CD4-positive, alpha-beta T cell treated with Interferon gamma for 1 hour (primary cell): ENCODE measurements around the gene TRPM3.

ENCODE experiments used
- DNase-seq: peaks from one replicate; pipeline ENCODE4 v3.0.0-alpha.2; 2020

TRPM3 gene

DNA sequence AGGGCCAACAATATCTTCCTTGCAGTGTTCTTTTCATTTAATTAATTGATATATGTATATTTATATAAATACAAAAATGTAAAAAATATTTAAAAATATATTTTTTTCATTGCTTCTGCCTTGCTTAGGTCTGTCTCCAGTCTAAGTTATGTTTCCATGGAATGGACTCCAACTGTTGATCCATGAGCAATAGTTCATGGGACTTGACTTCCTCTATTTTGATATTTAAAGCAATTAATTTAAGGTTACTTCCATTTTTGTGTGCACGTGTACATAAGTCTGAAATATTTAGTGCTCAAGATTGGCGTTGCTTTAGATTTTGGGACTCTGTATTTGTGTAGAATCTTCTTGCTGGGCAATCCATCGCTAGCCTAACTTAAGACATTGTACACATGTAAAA lies 551.6 kb downstream of the TRPM3 start:
- DNase-seq, result no peak

DNA sequence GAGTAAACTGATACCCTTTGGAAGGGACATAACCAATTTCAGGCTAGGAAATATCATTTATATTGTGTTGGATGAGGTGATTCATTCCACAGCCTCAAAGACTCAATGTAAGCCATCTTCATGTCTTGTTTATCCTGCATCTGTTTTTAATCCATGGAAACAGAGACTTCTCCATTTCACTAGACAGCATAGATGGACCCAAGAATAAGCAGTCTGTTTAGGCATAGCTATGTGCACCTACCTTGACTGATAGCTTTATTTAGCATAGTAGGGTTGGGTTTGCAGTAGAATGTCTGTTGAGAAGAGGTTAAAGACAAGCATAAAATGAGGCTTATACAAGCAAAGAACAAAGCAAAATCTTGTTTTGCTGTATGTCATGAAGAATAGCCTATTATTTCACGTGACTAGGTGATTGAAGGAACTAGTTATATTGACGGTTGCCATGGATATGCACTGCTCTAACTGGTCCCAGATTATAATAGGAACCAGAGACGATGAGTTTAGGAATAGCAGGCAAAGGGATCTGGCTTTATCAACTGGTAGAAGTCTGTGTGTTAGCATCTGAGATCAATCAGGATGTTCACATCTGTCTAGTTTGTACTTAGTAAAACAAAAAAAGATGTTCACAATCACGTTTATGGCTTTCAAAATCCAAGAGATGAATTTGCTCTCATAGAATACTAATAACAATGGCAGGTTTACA lies 552.2 kb downstream of the TRPM3 start:
- no peak for DNase-seq

DNA sequence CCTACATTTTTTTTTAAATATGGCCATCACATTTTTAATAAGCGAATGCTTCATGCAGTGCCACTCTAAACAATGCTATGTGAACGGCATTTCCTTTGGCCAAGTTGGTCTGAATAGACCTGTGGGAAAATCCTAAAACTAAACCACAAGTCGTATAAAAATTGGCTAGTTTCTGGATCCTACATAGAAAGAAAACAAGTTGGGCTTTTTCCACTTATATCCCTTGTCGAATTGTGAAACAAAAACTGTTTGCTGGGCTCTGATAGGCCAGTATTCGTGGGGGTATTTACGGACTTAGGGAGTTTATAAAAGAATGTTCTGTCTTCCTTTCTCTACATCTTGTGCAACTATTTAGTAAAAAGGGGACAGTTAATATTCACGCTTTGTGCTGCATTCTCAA lies 553.9 kb downstream of the TRPM3 start:
- no peak for DNase-seq

DNA sequence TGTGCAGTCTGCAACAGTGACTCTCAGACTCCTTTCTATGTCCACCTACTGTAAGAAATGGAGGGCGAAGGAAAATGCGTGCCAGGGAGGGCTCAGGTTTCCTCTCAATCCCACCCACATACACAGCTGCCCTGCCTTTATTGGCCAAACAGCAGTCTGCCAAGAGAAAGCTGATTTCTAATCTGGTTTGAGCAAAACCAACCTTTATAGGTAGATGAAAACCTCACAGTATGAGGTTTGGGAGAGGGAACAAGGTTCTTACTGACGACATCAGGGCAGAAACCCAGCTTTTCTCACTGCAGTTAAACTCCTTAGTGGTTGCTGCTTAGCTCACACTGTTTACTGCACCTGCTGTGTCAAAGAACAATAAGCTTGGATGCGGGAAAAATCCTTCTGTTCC lies 554.7 kb downstream of the TRPM3 start:
- DNase-seq, result no peak

DNA sequence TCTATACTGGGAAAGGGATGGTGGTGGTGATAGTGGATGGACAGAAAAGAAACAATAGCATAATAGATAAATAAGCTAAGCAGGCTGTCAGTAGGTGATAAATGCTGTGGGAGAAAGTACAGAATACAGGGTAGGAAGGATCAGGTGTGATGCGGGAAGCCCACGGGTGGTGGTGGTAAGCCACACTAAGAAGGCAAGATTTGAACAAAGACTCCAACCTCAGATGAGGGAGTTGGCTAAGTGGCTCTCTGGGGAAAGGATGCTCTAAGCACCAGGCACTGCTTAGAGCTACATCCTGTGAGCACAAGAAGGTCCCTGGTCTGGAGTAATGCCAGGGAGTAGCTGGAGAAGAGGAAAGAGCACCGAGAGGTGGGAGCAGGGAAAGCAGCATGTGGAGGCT lies 555.4 kb downstream of the TRPM3 start:
- DNase-seq, result no peak

DNA sequence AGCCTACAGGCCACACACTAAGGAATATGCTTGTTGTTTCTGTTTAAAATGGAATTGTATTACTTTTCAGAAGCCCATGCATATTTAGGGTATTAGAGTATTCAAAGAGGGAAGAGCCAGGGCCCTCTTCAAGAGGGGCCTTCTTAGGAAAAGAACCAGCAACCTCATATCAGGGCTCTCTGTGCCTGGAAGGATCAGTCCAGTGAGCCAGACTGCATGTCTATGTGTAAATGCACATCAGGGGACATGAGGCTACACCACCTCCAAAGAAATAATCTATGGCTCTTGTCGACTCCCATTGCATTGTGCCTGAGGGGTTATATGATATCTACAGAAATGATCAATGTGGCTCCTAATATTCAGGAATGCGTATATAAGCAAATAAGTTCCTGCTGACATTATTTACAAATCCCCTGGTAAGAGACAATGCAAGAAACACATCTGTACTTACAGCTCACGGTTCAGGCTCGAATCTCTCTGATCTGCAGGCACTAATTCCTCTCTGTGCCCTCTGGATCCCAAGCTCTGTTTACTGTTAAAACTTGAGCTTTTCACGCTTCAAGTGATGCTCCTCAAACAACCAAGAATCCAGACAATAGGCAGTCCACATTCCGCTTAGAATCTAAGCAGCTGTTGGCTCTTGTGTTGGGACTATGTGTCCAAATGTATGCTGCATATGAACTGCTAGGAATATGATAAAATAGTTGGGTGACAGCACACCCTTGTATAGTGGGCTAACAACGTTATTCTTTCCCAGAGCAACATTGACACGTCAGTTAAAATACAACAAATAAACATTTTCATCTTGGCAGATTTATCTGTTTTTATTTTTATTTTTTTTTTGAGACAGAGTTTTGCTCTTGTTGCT lies 556.7 kb downstream of the TRPM3 start:
- no peak for DNase-seq

DNA sequence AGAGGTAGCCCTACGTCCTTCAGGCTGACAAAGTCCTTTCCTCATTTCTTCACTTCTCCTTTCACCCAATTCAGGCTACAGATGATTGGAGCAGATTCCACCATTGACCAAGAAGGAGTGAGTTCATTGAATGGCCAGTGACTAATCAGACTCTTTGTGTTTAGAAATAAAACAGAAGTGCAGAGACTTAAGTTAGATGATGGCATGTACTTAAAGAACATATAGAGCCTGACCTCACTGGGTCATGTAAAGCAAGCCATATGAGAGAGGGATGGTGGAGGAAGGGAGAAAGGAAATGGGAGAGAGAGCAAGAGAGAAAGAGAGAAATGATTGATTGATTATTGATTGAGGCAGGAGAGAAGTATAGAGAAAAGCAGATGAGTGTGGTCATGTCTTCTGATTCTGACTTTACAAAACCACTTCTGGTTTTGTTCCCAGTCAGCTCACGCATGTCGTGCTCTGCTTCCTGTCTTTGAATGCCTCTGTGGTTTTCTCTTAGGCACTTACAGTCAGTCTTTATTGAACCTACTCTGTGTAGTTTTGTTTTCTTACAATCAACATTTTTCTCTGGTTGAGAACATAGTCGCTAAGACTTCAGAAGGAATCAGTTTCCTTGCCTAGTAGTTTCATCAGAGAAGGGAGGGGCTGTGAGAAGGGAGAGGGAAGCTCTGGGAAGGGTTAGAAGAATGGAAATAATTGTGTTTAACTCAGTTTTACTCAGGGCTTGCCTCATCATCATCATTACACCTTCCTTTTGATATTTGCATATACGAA lies 557.8 kb downstream of the TRPM3 start:
- peak; percentile 53 for DNase-seq

DNA sequence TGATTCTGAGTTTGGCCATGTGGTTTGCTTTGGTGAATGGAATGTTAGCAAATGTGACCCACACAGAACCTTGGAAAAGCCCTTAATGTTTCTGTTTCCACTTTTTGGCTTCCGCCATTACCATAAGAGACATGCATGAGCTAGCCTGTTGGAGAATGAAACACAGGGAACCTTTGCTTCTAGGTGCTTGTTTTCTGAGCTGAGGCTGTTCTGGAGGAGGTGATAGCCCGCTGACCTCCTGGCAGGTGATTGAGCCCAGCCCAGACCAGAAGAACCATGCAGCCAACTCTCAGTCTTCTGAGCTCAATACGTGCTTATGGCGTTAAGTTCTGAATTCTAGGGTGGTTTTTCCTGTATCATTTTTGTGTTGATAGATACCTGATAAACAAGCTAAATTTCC lies 558.4 kb downstream of the TRPM3 start:
- DNase-seq, result no peak

DNA sequence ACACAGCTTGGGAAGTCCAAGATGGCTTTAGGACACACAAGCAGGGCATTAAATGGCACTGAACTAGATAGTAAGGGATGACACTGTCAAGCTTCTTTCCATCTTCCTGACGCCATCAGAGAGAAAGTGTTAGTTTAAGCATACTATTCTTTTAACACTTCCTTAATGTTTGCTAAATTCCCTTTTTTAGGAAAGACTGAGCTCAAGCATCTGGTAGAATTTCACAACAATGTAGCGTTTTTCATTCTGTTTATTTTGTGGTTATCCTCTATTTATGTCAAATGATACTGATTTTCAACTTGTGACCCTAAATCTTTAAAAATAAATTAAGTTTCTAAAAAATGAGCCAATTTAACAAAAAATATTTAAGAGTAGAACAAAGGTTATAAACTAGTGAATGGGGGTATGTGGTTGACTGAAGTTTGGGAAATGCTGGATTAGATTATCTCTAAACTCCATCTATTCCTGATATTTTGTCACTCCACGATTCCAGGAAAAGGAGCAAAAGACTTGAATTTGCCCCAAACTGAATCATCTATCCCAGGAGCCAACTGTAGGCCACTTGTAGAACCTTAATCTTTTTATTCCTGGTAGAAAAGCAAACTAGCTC lies 559.5 kb downstream of the TRPM3 start:
- DNase-seq, result no peak

DNA sequence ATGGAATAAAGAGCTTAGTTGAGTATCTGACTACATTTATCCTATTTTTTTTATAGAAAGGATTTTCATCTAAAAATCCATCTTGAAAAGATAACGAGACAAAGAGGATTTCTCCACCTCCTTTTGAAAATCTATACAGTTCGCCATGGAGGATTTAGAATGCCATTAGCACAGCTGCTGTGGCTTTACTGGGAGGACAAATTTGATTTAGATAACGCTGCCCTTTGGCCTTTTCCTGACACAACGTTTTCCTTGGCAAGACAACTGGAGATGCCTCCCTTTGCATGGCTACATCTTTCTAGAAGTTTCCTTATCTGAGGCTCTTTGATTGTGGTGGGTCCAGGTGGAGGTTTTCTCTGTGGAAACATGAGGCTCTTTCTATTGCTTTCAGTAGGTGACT lies 560.3 kb downstream of the TRPM3 start:
- no peak for DNase-seq

DNA sequence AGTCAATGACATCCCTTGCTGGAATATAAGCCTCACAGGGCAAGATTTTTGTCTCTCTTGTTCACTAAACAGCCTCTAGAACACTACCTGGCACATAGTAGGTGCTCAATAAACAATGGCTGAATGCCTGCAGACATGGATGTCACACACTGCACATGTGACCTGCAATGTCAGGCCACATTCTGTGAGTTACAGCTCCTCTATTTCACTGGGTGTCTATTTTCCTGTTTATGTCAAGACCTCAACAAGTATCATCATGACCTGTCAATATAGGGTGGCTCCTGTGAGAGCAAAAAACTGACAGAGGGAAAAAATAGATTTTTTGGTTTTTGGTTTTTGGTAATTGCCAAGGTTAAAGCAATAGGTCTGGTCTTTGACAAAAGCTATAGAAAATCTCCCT lies 562.3 kb downstream of the TRPM3 start:
- DNase-seq, result no peak

DNA sequence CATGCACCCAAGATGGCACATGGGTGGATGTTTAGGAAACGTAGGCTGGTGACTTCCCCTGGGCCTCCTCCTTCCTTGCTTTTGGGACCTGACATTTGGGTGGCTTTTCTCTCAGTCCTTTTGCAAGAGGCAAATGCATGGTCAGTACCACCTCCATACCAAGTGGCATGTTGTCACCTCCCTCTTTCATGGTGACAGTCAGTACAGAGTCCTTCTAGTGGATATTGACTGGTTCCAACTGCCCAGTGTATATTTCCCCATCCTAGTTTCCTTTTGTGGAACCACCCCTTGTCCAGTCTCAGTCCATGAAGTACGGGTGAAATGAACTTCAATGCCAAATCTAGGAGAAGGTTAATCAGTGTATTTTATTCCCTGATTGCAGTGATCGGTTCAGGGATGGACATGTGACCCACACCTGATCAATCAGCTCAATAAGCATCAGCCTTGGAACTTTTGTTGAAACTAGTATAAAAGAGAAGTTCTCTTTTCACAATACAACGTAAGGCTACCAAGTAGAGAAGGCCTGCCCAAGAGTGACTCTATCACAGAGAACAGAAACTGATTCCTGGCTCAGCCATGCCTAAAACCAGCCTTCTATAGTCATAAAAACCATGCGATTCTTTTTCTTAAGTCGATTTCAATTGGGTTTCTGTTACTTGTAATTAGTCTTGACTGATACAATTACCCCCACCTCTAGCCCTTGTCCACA lies 563.6 kb downstream of the TRPM3 start:
- no peak for DNase-seq

DNA sequence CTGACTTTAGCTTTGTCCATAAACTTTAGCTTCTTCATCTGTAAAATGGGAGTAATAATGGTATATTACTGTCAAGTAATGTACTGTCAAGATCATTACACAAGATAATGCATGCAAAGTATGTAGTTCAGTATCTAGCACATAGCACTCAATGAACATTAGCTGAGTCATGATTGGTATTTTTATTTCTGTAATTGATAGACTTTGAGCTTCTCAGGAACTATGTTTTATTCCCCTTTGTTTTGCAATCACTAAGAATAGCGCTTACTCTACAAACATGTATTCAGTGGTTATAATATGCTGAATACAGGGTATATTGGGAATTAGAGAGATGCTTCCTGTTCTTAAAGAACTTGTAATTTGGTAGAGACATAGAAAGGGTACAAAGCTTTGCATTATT lies 564.6 kb downstream of the TRPM3 start:
- no peak for DNase-seq

DNA sequence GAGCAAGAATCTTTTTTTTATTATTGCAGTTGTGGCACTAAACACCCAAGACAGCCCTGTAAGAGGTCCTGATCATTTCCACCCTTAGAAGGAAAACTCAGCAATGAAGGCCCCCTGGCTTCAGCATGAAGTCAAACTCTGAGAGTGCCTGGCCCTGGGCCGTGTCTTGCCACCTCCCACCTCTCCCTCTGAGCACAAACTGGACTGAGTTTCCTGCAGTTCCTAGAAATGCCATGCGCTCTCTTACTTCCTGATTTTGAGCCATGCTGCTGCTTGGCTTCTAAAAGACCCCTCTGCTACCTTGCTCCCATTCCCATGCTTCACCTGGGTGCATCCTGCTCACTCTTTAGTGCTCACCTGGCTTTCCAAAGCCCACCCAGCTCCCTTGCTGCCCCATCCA lies 566.5 kb downstream of the TRPM3 start:
- no peak for DNase-seq

DNA sequence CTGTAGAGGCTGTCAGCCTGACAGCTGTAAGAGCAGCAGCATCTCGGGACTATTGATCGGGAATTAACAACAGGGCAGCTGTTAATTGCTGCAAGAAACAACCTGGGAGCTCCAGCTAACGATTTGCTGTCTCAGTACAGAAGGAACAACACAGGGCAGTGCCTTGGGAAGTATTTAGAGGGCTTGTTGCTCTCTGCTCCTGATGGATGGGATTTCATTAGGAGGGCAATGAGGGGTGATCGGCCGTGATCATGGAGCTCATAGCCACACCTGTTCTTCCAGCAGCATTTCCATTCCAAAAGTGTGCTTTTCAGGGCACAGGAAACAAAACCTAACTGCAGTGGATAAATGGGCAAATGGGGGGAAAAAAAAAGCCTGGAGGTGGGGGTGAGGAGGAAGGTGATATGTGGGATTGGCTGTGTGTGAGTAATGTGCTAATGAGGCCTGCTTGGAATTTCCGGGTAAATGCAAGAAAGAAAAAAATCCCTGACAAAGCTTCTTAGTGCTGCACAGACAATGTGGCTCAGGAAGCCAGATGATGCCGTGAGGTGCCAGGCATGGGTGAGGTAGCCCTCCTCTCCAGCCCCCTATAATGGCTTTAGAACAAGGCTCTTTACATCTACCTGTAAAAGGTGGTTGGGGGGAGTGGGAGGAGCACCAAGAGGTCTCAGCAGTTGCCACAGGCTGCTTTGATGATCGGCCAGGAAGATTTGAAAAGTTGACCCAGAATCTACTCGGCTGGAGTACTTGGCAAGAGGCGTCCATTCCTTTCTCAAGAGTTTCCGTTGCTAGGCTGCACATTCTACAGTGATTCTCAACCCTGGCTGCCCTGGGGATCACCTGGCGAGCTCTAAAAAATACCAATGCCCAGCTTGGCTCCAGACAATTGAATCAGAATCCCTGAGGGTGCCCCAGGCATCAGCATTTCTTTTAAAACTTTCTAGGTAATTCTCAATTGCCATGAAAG lies 567.4 kb downstream of the TRPM3 start:
- no peak for DNase-seq

DNA sequence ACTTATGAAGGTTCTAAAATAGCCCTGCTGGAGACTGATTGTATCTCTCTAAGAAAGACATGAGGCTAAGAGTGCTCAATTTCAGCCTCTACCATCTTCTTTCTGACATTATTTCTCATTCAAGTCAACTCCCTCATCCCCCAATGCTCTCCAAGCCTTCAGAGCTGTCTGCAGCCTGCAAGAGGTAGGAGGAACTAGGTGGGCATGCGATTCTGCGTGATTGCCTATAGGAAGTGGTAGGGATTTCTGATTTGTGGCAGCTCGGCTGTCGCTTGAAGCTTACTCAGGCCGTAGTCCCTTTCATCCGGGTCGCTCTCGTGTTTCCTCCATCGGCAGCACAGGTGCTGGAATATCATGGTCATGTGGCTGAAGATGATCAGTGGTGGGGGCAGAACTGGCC lies 568.9 kb downstream of the TRPM3 start:
- DNase-seq, result no peak

DNA sequence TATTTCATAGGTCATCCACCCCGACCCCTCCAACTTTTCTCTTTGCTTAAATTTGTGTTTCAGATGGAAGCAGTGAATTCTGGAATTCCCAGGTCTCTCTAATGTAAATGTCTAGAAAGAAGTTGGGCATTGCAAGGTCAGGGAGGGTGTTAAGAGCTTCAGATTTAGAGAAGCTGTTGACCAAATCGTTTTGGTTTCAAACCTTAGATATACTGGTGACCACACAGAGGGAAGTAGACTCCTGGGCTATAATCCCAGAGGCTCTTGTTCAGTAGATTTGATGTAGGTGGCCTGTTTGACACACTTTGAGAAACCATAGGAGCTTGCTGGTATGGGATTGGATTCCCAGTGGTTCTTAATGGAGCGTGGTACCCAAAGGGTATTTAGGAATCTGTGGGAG lies 569.6 kb downstream of the TRPM3 start:
- DNase-seq, result no peak

DNA sequence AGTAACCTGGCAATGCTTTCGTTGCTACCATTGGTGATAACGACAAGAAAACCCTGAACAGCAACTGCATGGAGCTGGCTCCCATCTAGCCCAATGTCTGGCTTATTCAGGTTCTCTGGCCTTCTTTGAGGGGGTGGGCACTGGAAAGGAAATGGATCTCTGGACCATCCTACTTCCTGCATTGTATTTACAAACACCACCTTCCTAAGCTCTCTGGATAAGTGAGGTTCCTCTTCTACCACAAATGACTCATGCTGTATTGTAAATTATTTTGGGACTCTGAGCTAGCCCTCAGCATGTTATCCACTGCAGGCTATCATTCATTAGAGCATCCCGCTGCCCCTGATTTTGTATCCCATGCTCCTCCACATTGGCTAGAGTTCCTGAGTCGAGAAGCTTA lies 570.0 kb downstream of the TRPM3 start:
- DNase-seq, result no peak

DNA sequence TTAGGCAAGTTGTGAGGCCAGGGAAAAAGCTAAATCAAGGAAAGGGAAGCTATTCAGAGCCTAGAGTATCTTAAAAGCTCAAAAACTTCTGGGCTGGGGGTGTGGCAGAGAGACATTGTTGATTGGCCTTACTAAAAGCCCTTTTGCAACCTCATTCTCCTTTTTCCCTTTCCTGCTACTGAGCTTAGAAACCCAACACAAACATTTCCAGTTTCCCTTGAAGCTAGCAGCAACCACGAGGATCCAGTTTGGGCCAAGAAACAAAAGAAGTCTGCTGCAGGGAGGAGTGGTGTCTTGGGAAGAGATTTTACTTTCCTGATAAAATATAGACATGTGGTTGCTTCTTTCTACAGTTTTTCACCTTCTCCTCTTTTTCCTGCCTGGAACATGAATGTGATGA lies 571.5 kb downstream of the TRPM3 start:
- DNase-seq, result no peak

DNA sequence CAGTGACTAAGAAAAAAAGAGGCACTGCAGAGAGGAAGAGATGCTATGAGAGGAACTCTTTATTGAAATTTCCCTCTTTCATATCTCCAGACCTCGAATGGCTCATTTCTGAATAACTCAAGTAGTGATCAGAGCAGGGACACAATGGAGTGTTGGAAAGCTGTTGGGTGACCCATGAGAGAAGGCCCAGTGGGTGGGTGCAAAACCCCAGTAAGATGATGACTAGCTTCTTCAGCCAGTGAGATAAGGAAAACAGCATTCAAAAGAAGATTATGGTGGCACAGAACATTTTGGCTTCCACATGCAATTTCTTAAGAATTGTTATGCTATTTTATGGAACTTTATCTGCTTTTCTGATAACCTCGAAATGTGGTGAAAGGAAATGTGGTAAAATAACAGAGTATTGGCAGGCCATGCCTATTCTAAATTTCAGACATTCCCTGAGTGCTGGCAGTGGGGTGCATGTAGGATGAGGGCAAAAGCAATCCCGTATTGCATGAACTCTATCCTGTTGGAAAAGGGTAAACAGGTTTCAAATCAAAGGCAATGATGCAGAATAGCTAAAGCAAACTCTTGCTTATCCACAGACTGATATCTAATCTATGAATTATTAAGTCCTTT lies 579.0 kb downstream of the TRPM3 start:
- DNase-seq, result no peak

DNA sequence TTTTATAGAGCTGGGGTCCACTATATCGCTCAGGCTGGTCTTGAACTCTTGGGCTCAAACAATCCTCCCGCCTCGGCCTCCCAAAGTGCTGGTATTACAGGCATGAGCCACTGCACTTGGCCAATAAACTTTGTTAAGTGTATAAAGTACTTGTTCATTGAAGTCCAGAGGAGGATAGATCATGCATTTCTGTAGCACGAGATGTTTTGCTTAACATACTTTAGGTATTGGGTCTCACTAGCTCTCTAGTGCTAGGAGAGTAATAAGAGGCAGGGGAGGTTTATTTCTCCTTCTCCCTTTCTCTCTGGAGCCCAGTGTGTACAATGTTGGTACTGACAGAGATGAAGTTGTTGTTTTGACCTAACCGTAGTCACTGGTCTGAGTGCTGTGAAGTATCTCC lies 581.4 kb downstream of the TRPM3 start:
- no peak for DNase-seq
